Measurements from ENCODE around the gene CHST11.

- TF ChIP-seq POLR2A (IDR thresholded peaks at IDR 0.05) (no peak), POLR2AphosphoS5 (IDR thresholded peaks at IDR 0.05) (no peak), CTCF (IDR thresholded peaks at IDR 0.05 in 8 of 11, conservative IDR thresholded peaks at IDR 0.05 in 3 of 11) (no peak)
Observed at GRCh38 chr12:104507672-104508071, 50.9 kb downstream of the CHST11 start.

Data from spleen (tissue), 7 donors.